Measurements from ENCODE around the gene MAML2.

The MAML2 gene

GRCh38 chr11:96092511-96092910 lies 250.5 kb downstream of the MAML2 start:
- H3K27ac ChIP-seq, result no peak overlapping the region
- H3K4me1 ChIP-seq (ENCODE audit: control insufficient read depth in 1 of 2, insufficient read depth in 1 of 2, low read depth in 1 of 2, low read length in 1 of 2), result no peaks in the 10 kb centered on the region
- TF ChIP-seq CTCF (IDR thresholded peaks at IDR 0.05), result no peak
- H3K36me3 ChIP-seq, result no peaks in the 10 kb centered on the region
- H3K27me3 ChIP-seq, result no peaks in the 10 kb centered on the region
- no peak overlapping the region for H3K4me3 ChIP-seq (ENCODE audit: low read depth in 1 of 2, low read length in 1 of 2)
- H3K9me3 ChIP-seq, result no peaks in the 10 kb centered on the region

GRCh38 chr11:96091476-96091875 lies 251.5 kb downstream of the MAML2 start:
- Histone ChIP-seq H3K4me3 (ENCODE audit: low read depth in 1 of 2, low read length in 1 of 2) (no peak overlapping the region), H3K36me3 (no peaks in the 10 kb centered on the region), H3K27ac (no peak overlapping the region), H3K27me3 (no peaks in the 10 kb centered on the region), H3K4me1 (ENCODE audit: control insufficient read depth in 1 of 2, insufficient read depth in 1 of 2, low read depth in 1 of 2, low read length in 1 of 2) (no peaks in the 10 kb centered on the region), H3K9me3 (no peaks in the 10 kb centered on the region)
- TF ChIP-seq CTCF (IDR thresholded peaks at IDR 0.05), result no peak

- no peak overlapping the region for H3K27ac ChIP-seq
- no peak for TF ChIP-seq CTCF (IDR thresholded peaks at IDR 0.05)
- H3K4me1 ChIP-seq (ENCODE audit: control insufficient read depth in 1 of 2, insufficient read depth in 1 of 2, low read depth in 1 of 2, low read length in 1 of 2), result no peaks in the 10 kb centered on the region
- H3K9me3 ChIP-seq, result no peaks in the 10 kb centered on the region
- no peaks in the 10 kb centered on the region for H3K36me3 ChIP-seq
- H3K4me3 ChIP-seq (ENCODE audit: low read depth in 1 of 2, low read length in 1 of 2), result no peak overlapping the region
- no peaks in the 10 kb centered on the region for H3K27me3 ChIP-seq
These were observed 252.3 kb downstream of the MAML2 start for GRCh38 chr11:96090711-96091110.

- Histone ChIP-seq H3K4me3 (ENCODE audit: low read depth in 1 of 2, low read length in 1 of 2) (no peak overlapping the region), H3K27ac (no peak overlapping the region), H3K9me3 (no peaks in the 10 kb centered on the region), H3K4me1 (ENCODE audit: control insufficient read depth in 1 of 2, insufficient read depth in 1 of 2, low read depth in 1 of 2, low read length in 1 of 2) (no peaks in the 10 kb centered on the region), H3K36me3 (no peaks in the 10 kb centered on the region), H3K27me3 (no peaks in the 10 kb centered on the region)
- no peak for TF ChIP-seq CTCF (IDR thresholded peaks at IDR 0.05)
These were observed 254.1 kb downstream of the MAML2 start for GRCh38 chr11:96088914-96089313.

GRCh38 chr11:96086111-96086510 lies 256.9 kb downstream of the MAML2 start:
- no peak overlapping the region for H3K27ac ChIP-seq
- no peak overlapping the region for H3K4me3 ChIP-seq (ENCODE audit: low read depth in 1 of 2, low read length in 1 of 2)
- H3K9me3 ChIP-seq, result no peaks in the 10 kb centered on the region
- no peaks in the 10 kb centered on the region for H3K27me3 ChIP-seq
- TF ChIP-seq CTCF (IDR thresholded peaks at IDR 0.05), result no peak
- no peaks in the 10 kb centered on the region for H3K4me1 ChIP-seq (ENCODE audit: control insufficient read depth in 1 of 2, insufficient read depth in 1 of 2, low read depth in 1 of 2, low read length in 1 of 2)
- H3K36me3 ChIP-seq, result no peaks in the 10 kb centered on the region

- Histone ChIP-seq H3K36me3 (no peaks in the 10 kb centered on the region), H3K27me3 (no peaks in the 10 kb centered on the region), H3K9me3 (no peaks in the 10 kb centered on the region), H3K4me3 (ENCODE audit: low read depth in 1 of 2, low read length in 1 of 2) (no peak overlapping the region), H3K27ac (no peak overlapping the region), H3K4me1 (ENCODE audit: control insufficient read depth in 1 of 2, insufficient read depth in 1 of 2, low read depth in 1 of 2, low read length in 1 of 2) (no peaks in the 10 kb centered on the region)
- no peak for TF ChIP-seq CTCF (IDR thresholded peaks at IDR 0.05)
These were observed 257.6 kb downstream of the MAML2 start for GRCh38 chr11:96085319-96085930.
